Heart left ventricle (tissue), 13 donors: Measurements from ENCODE around the gene SPEF2.

Experiments used
- POLR2A ChIP-seq, 2 donors: fragments of 450-650 bp; IDR thresholded peaks; one replicate each; pipeline ENCODE4 v1.6.1; 2017; ENCODE audit warnings: antibody characterized with exemption in 2 of 2, mild to moderate bottlenecking in 2 of 2, moderate library complexity in 2 of 2
- TF ChIP-seq, protein P1 (sequence below), 12 donors: fragments of 200-600 bp; sonication (generic) in 4 of 12; IDR thresholded peaks; one replicate each; pipeline versions ENCODE4 v1.5.0 to v1.8.0; 2018 to 2022; ENCODE audit warnings: antibody characterized with exemption in 12 of 12, mild to moderate bottlenecking in 5 of 12
- donor health status: ischemic (EF 13 %, LVEDD 7.1; RV severe dilation, severe dysfunction).
- donor health status: DM: no; HTN: yes; CAD: no.
- donor health status: DM: no; HTN: no; CAD: no.
- donor health status: ischemic (EF 25% LVEDD 6.9; RV normal size, moderate dysfunction).
- donor health status: ischemic (EF 25% LVEDD 5.7; RV mildly dilated, moderate dysfunction).
- donor health status: ischemic (EF 35%, LVEDD 5.7; RV mildly dilated, moderate dysfunction).
- donor health status: nonischemic (EF 11% LVEDD 7.7; RV severe dilation, severe dysfunction).
- donor health status: DM: yes; HTN: yes; CAD: no.
- donor health status: PGD.
- donor health status: ischemic (EF 29% LVEDD 5.4; RV normal size, mild dysfunction).
- donor health status: nonischemic (EF 23%, LVEDD 6.1; RV moderate dilation, normal function).

DNA sequence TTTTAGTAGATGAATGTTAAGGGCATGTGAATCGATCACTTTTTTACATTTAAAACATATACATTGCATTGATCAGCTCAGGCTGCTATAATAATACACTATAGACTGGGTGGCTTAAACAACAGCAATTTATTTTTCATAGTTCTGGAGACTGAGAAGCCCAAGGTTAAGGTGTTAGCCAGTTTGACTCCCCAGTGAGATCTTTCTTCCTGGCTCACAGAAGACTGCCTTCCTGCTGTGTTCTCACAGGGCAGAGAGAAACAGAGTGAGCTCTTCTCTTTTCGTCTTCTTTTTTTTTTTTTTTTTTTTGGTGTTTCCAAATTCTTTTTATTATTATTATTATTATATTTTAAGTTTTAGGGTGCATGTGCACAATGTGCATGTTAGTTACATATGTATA, 56.4 kb downstream of the SPEF2 start:
- no peak for TF ChIP-seq POLR2A (IDR thresholded peaks at IDR 0.05)
- TF ChIP-seq, protein P1, sequence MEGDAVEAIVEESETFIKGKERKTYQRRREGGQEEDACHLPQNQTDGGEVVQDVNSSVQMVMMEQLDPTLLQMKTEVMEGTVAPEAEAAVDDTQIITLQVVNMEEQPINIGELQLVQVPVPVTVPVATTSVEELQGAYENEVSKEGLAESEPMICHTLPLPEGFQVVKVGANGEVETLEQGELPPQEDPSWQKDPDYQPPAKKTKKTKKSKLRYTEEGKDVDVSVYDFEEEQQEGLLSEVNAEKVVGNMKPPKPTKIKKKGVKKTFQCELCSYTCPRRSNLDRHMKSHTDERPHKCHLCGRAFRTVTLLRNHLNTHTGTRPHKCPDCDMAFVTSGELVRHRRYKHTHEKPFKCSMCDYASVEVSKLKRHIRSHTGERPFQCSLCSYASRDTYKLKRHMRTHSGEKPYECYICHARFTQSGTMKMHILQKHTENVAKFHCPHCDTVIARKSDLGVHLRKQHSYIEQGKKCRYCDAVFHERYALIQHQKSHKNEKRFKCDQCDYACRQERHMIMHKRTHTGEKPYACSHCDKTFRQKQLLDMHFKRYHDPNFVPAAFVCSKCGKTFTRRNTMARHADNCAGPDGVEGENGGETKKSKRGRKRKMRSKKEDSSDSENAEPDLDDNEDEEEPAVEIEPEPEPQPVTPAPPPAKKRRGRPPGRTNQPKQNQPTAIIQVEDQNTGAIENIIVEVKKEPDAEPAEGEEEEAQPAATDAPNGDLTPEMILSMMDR (IDR thresholded peaks at IDR 0.05): no peak
